HG03432 (cell line): ENCODE measurements around the gene CTSZ.
"Not testable (repeated sequence)": the region's sequence is repeated elsewhere in the genome, so short reads cannot be mapped to it uniquely, and the experiment has no call there.

Experiments used
- ATAC-seq: cut with Tn5 transposase; IDR thresholded peaks from one replicate; pipeline ENCODE4 v1.9.1; 2021; ENCODE audit warnings: mild to moderate bottlenecking, moderate library complexity; ENCODE audit not compliant: unreplicated experiment

The CTSZ gene

DNA sequence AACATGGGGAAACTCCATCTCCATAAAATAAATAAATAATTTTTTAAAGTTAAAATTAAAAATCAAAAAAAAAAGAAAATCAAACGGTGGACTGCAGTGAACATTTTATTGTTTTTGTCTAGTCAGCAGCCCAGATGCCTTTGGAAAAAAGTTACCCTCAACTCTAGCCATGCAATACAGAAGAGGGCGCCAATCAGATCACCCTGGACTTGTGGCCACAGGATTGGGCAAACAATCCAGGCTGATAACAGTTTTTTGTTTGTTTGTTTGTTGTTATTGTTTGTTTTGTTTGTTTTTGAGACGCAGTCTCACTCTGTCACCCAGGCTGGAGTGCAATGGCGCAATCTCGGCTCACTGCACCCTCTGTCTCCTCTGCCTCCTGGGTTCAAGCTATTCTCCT is 56.5 kb downstream of the CTSZ start:
- no peak for ATAC-seq

DNA sequence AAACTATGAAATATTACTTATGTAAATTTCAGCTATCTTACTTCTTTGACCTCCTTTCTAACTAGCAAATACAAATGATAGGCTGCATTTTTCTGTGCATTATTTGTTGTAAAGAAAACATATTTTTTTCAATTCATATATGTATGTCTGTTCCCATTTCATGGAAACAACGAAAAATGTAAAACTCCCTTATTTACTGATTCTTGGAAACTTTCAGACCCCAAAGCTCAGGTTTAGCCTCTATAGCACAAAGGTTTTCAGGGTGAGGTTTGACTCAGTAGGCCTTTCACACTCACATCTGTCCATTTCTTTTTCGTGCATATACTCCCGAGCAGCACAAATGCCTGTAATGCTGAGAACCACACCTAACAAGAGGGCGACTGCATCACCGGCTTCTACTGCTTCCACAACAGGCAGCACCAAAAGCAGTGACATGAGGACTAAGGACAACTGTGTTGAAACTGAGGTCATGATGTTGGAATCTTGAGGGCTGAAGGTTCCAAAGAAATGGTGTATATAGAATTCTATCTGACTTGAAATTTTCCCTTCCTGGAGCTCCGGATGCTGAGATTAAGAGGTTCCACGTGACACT is 59.2 kb downstream of the CTSZ start:
- ATAC-seq, result not testable (repeated sequence)

DNA sequence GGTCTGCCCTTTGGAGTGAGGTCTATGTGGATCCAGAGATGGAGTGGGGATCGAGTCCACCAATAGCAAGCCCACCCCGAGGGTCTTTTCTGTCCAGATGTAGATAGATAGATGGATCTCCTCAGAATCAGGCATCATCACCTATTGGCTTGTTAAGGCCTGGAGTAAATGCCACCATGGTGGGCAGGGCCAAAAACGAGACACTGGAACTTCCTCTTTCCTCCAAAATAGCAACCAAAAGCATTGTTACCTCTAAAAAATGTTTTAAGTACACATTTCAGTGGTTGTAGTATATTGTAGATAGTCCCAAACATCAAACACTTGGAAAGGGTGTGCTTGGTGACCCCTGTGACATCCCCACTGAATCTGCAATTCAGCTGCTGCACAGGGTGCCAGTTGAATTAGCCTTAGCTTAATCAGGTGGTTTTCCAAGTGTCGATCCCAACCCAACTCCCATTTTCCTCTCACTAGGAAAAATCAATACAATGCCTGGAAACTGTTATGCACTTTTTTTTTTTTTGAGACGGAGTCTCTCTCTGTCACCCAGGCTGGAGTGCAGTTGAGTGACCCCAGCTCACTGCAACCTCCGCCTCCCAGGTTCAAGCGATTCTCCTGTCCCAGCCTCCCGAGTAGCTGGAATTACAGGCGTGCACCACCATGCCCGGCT is 61.0 kb downstream of the CTSZ start:
- no peak for ATAC-seq
